Heart left ventricle (tissue), 13 donors: Measurements from ENCODE around the gene NEDD1.

ENCODE experiments used
- CTCF ChIP-seq, 12 donors: fragments of 200-600 bp; sonication (generic) in 4 of 12; IDR thresholded peaks; one replicate each; pipeline versions ENCODE4 v1.5.0 to v1.8.0; 2018 to 2022; ENCODE audit warnings: antibody characterized with exemption in 12 of 12, mild to moderate bottlenecking in 5 of 12
- POLR2A ChIP-seq, 2 donors: fragments of 450-650 bp; IDR thresholded peaks; one replicate each; pipeline ENCODE4 v1.6.1; 2017; ENCODE audit warnings: antibody characterized with exemption in 2 of 2, mild to moderate bottlenecking in 2 of 2, moderate library complexity in 2 of 2
- donor health status: ischemic (EF 13 %, LVEDD 7.1; RV severe dilation, severe dysfunction).
- donor health status: DM: no; HTN: yes; CAD: no.
- donor health status: DM: no; HTN: no; CAD: no.
- donor health status: ischemic (EF 25% LVEDD 6.9; RV normal size, moderate dysfunction).
- donor health status: ischemic (EF 25% LVEDD 5.7; RV mildly dilated, moderate dysfunction).
- donor health status: ischemic (EF 35%, LVEDD 5.7; RV mildly dilated, moderate dysfunction).
- donor health status: nonischemic (EF 11% LVEDD 7.7; RV severe dilation, severe dysfunction).
- donor health status: DM: yes; HTN: yes; CAD: no.
- donor health status: PGD.
- donor health status: ischemic (EF 29% LVEDD 5.4; RV normal size, mild dysfunction).
- donor health status: nonischemic (EF 23%, LVEDD 6.1; RV moderate dilation, normal function).

GRCh38 chr12:96980991-96981414, 73.9 kb downstream of the NEDD1 start:
- TF ChIP-seq POLR2A (IDR thresholded peaks at IDR 0.05): no peak
- no peak for TF ChIP-seq CTCF (IDR thresholded peaks at IDR 0.05)
